H9 (cell line): ENCODE results near the gene TSSC4. TPM values are rescaled to one million over a fixed set of nuclear protein-coding genes. Genes with fewer than 3 reads are reported as not detected.

Source experiments
- DNase-seq: peaks from one replicate; pipeline ENCODE4 v3.0.0-alpha.2; 2017
- H2AFZ ChIP-seq: one replicate; pipeline ENCODE4 v1.6.1; 2013; ENCODE audit warnings: mild to moderate bottlenecking, low read length, control low read depth, moderate library complexity
- H2AK5ac ChIP-seq: 2 replicates; pipeline ENCODE4 v1.6.1; 2013; ENCODE audit warnings: low read length, control low read depth, mixed read lengths; ENCODE audit not compliant: insufficient read length
- H2BK120ac ChIP-seq: one replicate; pipeline ENCODE4 v1.6.1; 2013; ENCODE audit warnings: low read depth, mild to moderate bottlenecking, low read length, control low read depth, inconsistent platforms; ENCODE audit not compliant: poor library complexity, severe bottlenecking
- H2BK12ac ChIP-seq: 2 replicates; pipeline ENCODE4 v1.6.1; 2013; ENCODE audit warnings: low read length, control low read depth, mixed read lengths, low read depth; ENCODE audit not compliant: insufficient read length
- H2BK15ac ChIP-seq: 2 replicates; pipeline ENCODE4 v1.6.1; 2013; ENCODE audit warnings: low read depth, low read length, control low read depth
- H2BK20ac ChIP-seq: one replicate; pipeline ENCODE4 v1.6.1; 2013; ENCODE audit warnings: low read depth, mild to moderate bottlenecking, low read length, control low read depth, inconsistent platforms; ENCODE audit not compliant: poor library complexity, severe bottlenecking
- H2BK5ac ChIP-seq: 2 replicates; pipeline ENCODE4 v1.6.1; 2013; ENCODE audit warnings: low read length, control low read depth, mixed read lengths; ENCODE audit not compliant: insufficient read length
- H3K14ac ChIP-seq: 2 replicates; pipeline ENCODE4 v1.6.1; 2013; ENCODE audit warnings: low read length, control low read depth; ENCODE audit not compliant: insufficient read depth
- H3K18ac ChIP-seq: 2 replicates; pipeline ENCODE4 v1.6.1; 2013; ENCODE audit warnings: low read depth, mild to moderate bottlenecking, mixed read lengths, low read length, control low read depth; ENCODE audit not compliant: insufficient read length
- H3K23ac ChIP-seq: 2 replicates; pipeline ENCODE4 v1.6.1; 2013; ENCODE audit warnings: low read length, control low read depth, mixed read lengths, low read depth; ENCODE audit not compliant: insufficient read length
- H3K23me2 ChIP-seq: 2 replicates; pipeline ENCODE4 v1.6.1; 2013; ENCODE audit warnings: low read depth, mild to moderate bottlenecking, mixed read lengths, low read length, control low read depth; ENCODE audit not compliant: insufficient read length, poor library complexity, severe bottlenecking
- H3K27ac ChIP-seq: 2 replicates; pipeline ENCODE4 v1.5.1; 2013; ENCODE audit warnings: low read length, control low read depth, mixed read lengths, low read depth; ENCODE audit not compliant: insufficient read length
- H3K27me3 ChIP-seq: 2 replicates; pipeline ENCODE4 v1.6.1; 2013; ENCODE audit warnings: low read length, control low read depth, inconsistent platforms; ENCODE audit not compliant: insufficient read depth
- H3K4ac ChIP-seq: 2 replicates; pipeline ENCODE4 v1.6.1; 2013; ENCODE audit warnings: low read depth, mild to moderate bottlenecking, control low read depth, inconsistent platforms, low read length, moderate library complexity
- H3K4me1 ChIP-seq: 2 replicates; pipeline ENCODE4 v1.6.1; 2013; ENCODE audit warnings: low read length, control low read depth, inconsistent platforms; ENCODE audit not compliant: insufficient read depth
- H3K4me2 ChIP-seq: 2 replicates; pipeline ENCODE4 v1.6.1; 2013; ENCODE audit warnings: low read length, control low read depth, mixed read lengths; ENCODE audit not compliant: insufficient read length, insufficient read depth
- H3K56ac ChIP-seq: 2 replicates; pipeline ENCODE4 v1.6.1; 2013; ENCODE audit warnings: low read depth, mild to moderate bottlenecking, mixed read lengths, low read length, control low read depth; ENCODE audit not compliant: insufficient read length
- H3K79me1 ChIP-seq: 2 replicates; pipeline ENCODE4 v1.6.1; 2013; ENCODE audit warnings: low read depth, mild to moderate bottlenecking, moderate library complexity, low read length, control low read depth, inconsistent platforms; ENCODE audit not compliant: insufficient read depth, poor library complexity, severe bottlenecking
- H3K79me2 ChIP-seq: 2 replicates; pipeline ENCODE4 v1.6.1; 2013; ENCODE audit warnings: low read length, control low read depth, inconsistent platforms; ENCODE audit not compliant: insufficient read depth
- H3K9ac ChIP-seq: 2 replicates; pipeline ENCODE4 v1.6.1; 2013; ENCODE audit warnings: low read length, control low read depth, mixed read lengths; ENCODE audit not compliant: insufficient read length; ENCODE audit errors: extremely low read depth
- H3K9me3 ChIP-seq: one replicate; pipeline ENCODE4 v1.6.1; 2013; ENCODE audit warnings: low read depth, low read length, inconsistent platforms; ENCODE audit not compliant: control insufficient read depth
- H3T11ph ChIP-seq: one replicate; pipeline ENCODE4 v1.6.1; 2013; ENCODE audit warnings: mild to moderate bottlenecking, low read length, control low read depth, inconsistent platforms
- H4K20me1 ChIP-seq: one replicate; pipeline ENCODE4 v1.6.1; 2013; ENCODE audit not compliant: control insufficient read depth, insufficient read length, insufficient read depth
- H4K5ac ChIP-seq: 2 replicates; pipeline ENCODE4 v1.6.1; 2013; ENCODE audit warnings: low read depth, mild to moderate bottlenecking, mixed read lengths, low read length, control low read depth; ENCODE audit not compliant: insufficient read length
- H4K8ac ChIP-seq: replicated peaks from 2 replicates; pipeline ENCODE4 v1.6.1; 2013; ENCODE audit warnings: low read length, control low read depth, mixed read lengths, low read depth; ENCODE audit not compliant: insufficient read length
- H4K91ac ChIP-seq: 2 replicates; pipeline ENCODE4 v1.6.1; 2013; ENCODE audit warnings: low read depth, mild to moderate bottlenecking, moderate library complexity, mixed read lengths, low read length, control low read depth; ENCODE audit not compliant: insufficient read length
- H3K27ac Mint-ChIP-seq, 3 experiments: 2 replicates in 2 of 3; 3 replicates in 1 of 3; pipeline ENCODE4 v1.8.0; 2020 to 2021; ENCODE audit warnings: mixed read lengths in 3 of 3, mild to moderate bottlenecking in 1 of 3, moderate library complexity in 1 of 3
- H3K27me3 Mint-ChIP-seq: 2 replicates; pipeline ENCODE4 v1.8.0; 2021; ENCODE audit warnings: low read depth, mild to moderate bottlenecking, moderate library complexity, mixed read lengths
- H3K36me3 Mint-ChIP-seq, 3 experiments: 2 replicates in 2 of 3; 3 replicates in 1 of 3; pipeline ENCODE4 v1.8.0; 2020 to 2021; ENCODE audit warnings: low read depth in 3 of 3, mixed read lengths in 3 of 3; ENCODE audit not compliant: insufficient read depth in 1 of 3
- H3K4me1 Mint-ChIP-seq, 2 experiments: 2 replicates each; pipeline ENCODE4 v1.8.0; 2020; ENCODE audit warnings: mixed read lengths in 2 of 2
- H3K4me3 Mint-ChIP-seq, 2 experiments: 2 replicates in 1 of 2; 3 replicates in 1 of 2; pipeline ENCODE4 v1.8.0; 2020 to 2021; ENCODE audit warnings: mild to moderate bottlenecking in 2 of 2, mixed read lengths in 2 of 2, moderate library complexity in 1 of 2
- H3K9me3 Mint-ChIP-seq, 2 experiments: 2 replicates in 1 of 2; 3 replicates in 1 of 2; pipeline ENCODE4 v1.8.0; 2020; ENCODE audit warnings: mild to moderate bottlenecking in 2 of 2, mixed read lengths in 2 of 2, moderate library complexity in 1 of 2
- CTCF ChIP-seq: fragments of 200-600 bp; sonication (generic); conservative IDR thresholded peaks from 3 replicates; pipeline ENCODE4 v1.8.0; 2021; ENCODE audit warnings: antibody characterized with exemption, mild to moderate bottlenecking
- WGBS: extraction: QIAGEN DNeasy Blood & Tissue Kit; methylation state at CpG from one replicate; pipeline ENCODE4 v1.1.7; 2013; ENCODE audit warnings: missing lambda C conversion rate, low lambda C conversion rate, mixed read lengths; ENCODE audit not compliant: insufficient read length; ENCODE audit errors: extremely low coverage; 5-methylcytosine and 5-hydroxymethylcytosine counted together
- total RNA-seq: library from RNA; stranded (reverse); gene quantifications from 2 replicates; pipeline ENCODE4 v1.2.1, GENCODE V29; 2021

TSSC4 gene
- total RNA-seq, 1 experiment from 2014 or later, result 51.0 TPM

DNA sequence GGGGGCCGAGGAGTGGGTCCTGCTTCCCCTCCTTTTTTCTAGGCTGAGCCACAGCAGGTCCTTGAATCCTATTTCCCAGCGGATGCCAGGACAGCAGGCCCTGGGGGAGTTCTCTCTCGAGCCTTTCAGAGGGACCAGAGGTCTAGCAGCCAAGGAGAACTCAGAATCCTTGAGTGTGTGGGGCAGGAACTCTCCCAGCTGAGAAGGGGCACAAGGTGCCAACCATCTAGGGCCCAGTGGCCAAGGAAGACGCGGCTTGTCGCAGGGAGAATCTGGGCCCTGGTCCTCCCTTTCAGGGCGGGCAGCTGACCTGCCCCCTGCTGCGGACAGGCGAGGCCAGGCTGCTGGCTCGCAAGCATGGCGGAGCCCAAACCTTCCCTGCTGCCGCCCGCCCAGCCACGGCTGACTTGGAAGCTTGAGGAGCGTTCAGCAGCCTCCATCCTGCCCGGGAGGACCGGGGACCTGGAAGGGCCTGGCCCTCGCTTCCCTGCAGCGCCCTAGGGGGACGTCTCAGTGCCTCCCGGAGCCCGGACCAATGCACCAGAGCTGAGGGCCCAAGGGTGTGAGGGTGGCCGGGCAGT, 972 bp upstream of the TSSC4 start:
- no peaks in the 10 kb centered on the region for H3K27me3 Mint-ChIP-seq
- H3K27ac Mint-ChIP-seq, result peak overlapping the region; percentile 79 to 91 (median 84); a peak in 4 of 7 replicates
- H3K79me1 ChIP-seq, result no peaks in the 10 kb centered on the region
- no peaks in the 10 kb centered on the region for H4K20me1 ChIP-seq
- peaks cover 3 to 8% of the 10 kb centered on the region in 2 experiments for H3K4me1 Mint-ChIP-seq
- no peak overlapping the region for H3K23ac ChIP-seq
- no CpG with 5 or more reads among the region's 23 CpGs for whole genome bisulfite sequencing
- no peak for TF ChIP-seq CTCF
- H3K9ac ChIP-seq, result peak overlapping the region; percentile 61
- H3T11ph ChIP-seq, result no peak overlapping the region
- H3K4me2 ChIP-seq, result peak overlapping the region; percentile 73
- H3K9me3 ChIP-seq, result no peaks in the 10 kb centered on the region
- peaks cover 13% of the 10 kb centered on the region for H3K23me2 ChIP-seq
- H2BK20ac ChIP-seq, result no peak overlapping the region
- H2BK120ac ChIP-seq, result no peak overlapping the region
- no peak overlapping the region for H2AK5ac ChIP-seq
- H3K56ac ChIP-seq, result no peak overlapping the region
- H4K91ac ChIP-seq, result no peak overlapping the region
- H3K79me2 ChIP-seq, result no peaks in the 10 kb centered on the region
- H3K27me3 ChIP-seq, result no peaks in the 10 kb centered on the region
- H4K5ac ChIP-seq, result no peak overlapping the region
- peak overlapping the region; percentile 38 for H3K18ac ChIP-seq
- no peaks in the 10 kb centered on the region for H3K9me3 Mint-ChIP-seq
- 0 out of 2 replicates have a peak overlapping the region, but pooled peaks have one; percentile 52 for H3K4ac ChIP-seq
- H3K4me1 ChIP-seq, result no peaks in the 10 kb centered on the region
- peaks cover 4 to 39% (median 25%) of the 10 kb centered on the region in 3 experiments; a peak in 6 of 7 replicates for H3K36me3 Mint-ChIP-seq
- no peak overlapping the region for H2AFZ ChIP-seq
- H3K4me3 Mint-ChIP-seq, result peak overlapping the region; percentile 81 to 88
- no peak overlapping the region for H3K27ac ChIP-seq
- H2BK15ac ChIP-seq, result no peak overlapping the region
- H3K14ac ChIP-seq, result peak overlapping the region; percentile 79
- no peak overlapping the region for H2BK5ac ChIP-seq
- no peak overlapping the region for H2BK12ac ChIP-seq
- DNase-seq, result peak; percentile 70
- H4K8ac ChIP-seq, result no peak overlapping the region
